Measurements from ENCODE around the gene EPS15.

DNA sequence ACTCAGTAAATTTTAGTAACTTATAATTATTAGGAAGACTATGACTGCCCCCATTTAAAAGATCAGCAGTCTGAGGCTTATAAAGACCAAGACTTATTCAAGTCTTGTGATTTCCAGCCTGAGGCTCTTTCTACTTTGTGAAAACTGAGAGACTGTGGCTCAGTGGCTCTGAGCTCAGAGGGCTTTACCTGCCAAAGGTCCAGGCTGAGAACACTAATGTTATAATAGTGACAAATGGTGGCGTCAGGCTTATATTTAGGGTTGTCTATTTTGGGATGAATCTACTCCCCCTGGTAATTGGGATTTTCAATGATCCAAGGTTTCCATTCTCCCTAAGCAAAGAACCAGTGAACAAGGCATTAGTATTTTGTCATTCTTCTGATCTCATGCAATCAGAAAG lies 42.6 kb upstream of the EPS15 start:
- TF ChIP-seq CTCF (conservative IDR thresholded peaks at IDR 0.05; ENCODE audit: low read depth, low read length) (no peak), EZH2 (IDR thresholded peaks at IDR 0.05; ENCODE audit: low read length, unreplicated experiment) (no peak), EZH2phosphoT487 (IDR thresholded peaks at IDR 0.05; ENCODE audit: borderline replicate concordance, low read length) (no peak)
